PC-3 (cell line): ENCODE data around the gene SPSB1. TPM values are rescaled to one million over a fixed set of nuclear protein-coding genes. Genes with fewer than 3 reads are reported as not detected.

Experiments used
- ATAC-seq: fragments of 200-7000 bp; cut with Tn5 transposase; 2 replicates; pipeline ENCODE4 v1.9.1; 2020; ENCODE audit warnings: mild to moderate bottlenecking, moderate library complexity
- BruUV-seq: library from RNA; stranded (reverse); fragments of 400-500 nt; replicated peaks from 2 replicates; lab custom pipeline; 2021; lab: Mats Ljungman, UMichigan
- CTCF ChIA-PET: fragments of 300-600 bp; sonication (Branson Sonifier 250); formaldehyde crosslinking; loops from one replicate; lab custom pipeline; 2022; ENCODE audit warnings: antibody characterized with exemption; lab: Charles Lee
- POLR2A ChIA-PET: fragments of 300-600 bp; sonication (Branson Sonifier 250); formaldehyde crosslinking; loops from one replicate; lab custom pipeline; 2022; ENCODE audit warnings: antibody characterized with exemption; ENCODE audit not compliant: unreplicated experiment; lab: Charles Lee
- DNase-seq: peaks from one replicate; pipeline ENCODE4 v3.0.0-alpha.2; 2015
- H2AFZ ChIP-seq: fragments of 300-600 bp; sonication (generic); 2 replicates; pipeline ENCODE4 v1.6.0; 2016; ENCODE audit warnings: antibody characterized with exemption, low read length
- H3F3A ChIP-seq: fragments of 300-600 bp; sonication (generic); one replicate; pipeline ENCODE4 v1.6.0; 2017; ENCODE audit warnings: antibody characterized with exemption, low read length, control low read depth, mild to moderate bottlenecking; ENCODE audit not compliant: unreplicated experiment
- H3K27ac ChIP-seq: fragments of 300-600 bp; sonication (generic); 2 replicates; pipeline ENCODE4 v1.5.1; 2016; ENCODE audit warnings: mild to moderate bottlenecking, low read length
- H3K27me3 ChIP-seq: fragments of 300-600 bp; sonication (generic); 2 replicates; pipeline ENCODE4 v1.6.1; 2016; ENCODE audit warnings: low read length, mixed read lengths
- H3K36me3 ChIP-seq: fragments of 300-600 bp; sonication (generic); 2 replicates; pipeline ENCODE4 v1.6.1; 2016; ENCODE audit warnings: low read depth, mixed run types, low read length, mixed read lengths
- H3K4me1 ChIP-seq: fragments of 300-600 bp; sonication (generic); 2 replicates; pipeline ENCODE4 v1.5.1; 2016; ENCODE audit warnings: low read length; ENCODE audit not compliant: insufficient read depth
- H3K4me2 ChIP-seq: fragments of 300-600 bp; sonication (generic); 2 replicates; pipeline ENCODE4 v1.6.0; 2016; ENCODE audit warnings: low read length
- H3K4me3 ChIP-seq: fragments of 300-600 bp; sonication (generic); 2 replicates; pipeline ENCODE4 v1.5.1; 2016; ENCODE audit warnings: mild to moderate bottlenecking, low read length, mixed read lengths
- H3K79me2 ChIP-seq: fragments of 300-600 bp; sonication (generic); 2 replicates; pipeline ENCODE4 v1.6.1; 2017; ENCODE audit warnings: low read length, mixed read lengths
- H3K9ac ChIP-seq: fragments of 300-600 bp; sonication (generic); 2 replicates; pipeline ENCODE4 v1.6.0; 2016; ENCODE audit warnings: mild to moderate bottlenecking, low read length
- H3K9me2 ChIP-seq: fragments of 300-600 bp; sonication (generic); replicated peaks from 2 replicates; pipeline ENCODE4 v1.6.1; 2016; ENCODE audit warnings: mixed run types, low read length, mixed read lengths
- H3K9me3 ChIP-seq: fragments of 300-600 bp; sonication (generic); 2 replicates; pipeline ENCODE4 v1.6.1; 2016; ENCODE audit warnings: low read length, mixed read lengths
- H4K20me1 ChIP-seq: fragments of 300-600 bp; sonication (generic); 2 replicates; pipeline ENCODE4 v1.6.1; 2016; ENCODE audit warnings: low read length, mixed read lengths
- EZH2 ChIP-seq: fragments of 300-600 bp; sonication (generic); IDR thresholded peaks from one replicate; pipeline ENCODE4 v1.6.1; 2017; ENCODE audit warnings: antibody characterized with exemption, mild to moderate bottlenecking, low read length; ENCODE audit not compliant: unreplicated experiment
- EZH2phosphoT487 ChIP-seq: fragments of 300-600 bp; sonication (generic); IDR thresholded peaks from 2 replicates; pipeline ENCODE4 v1.6.1; 2018; ENCODE audit warnings: mild to moderate bottlenecking, antibody characterized with exemption, low read length, borderline replicate concordance
- intact Hi-C: fragments of 100-400 bp; cut with micrococcal nuclease; formaldehyde crosslinking; loops from 2 replicates; pipeline ENCODE4 v1.9.0; 2023
- total RNA-seq: library from RNA; depleted of rRNA; stranded (reverse); fragments of >200 nt; gene quantifications from 2 replicates; pipeline ENCODE4 v1.2.3, GENCODE V29; 2014
- TF ChIP-seq, protein P1 (sequence below): fragments of 300-600 bp; sonication (generic); conservative IDR thresholded peaks from 2 replicates; pipeline ENCODE4 v1.5.1; 2017; ENCODE audit warnings: antibody characterized with exemption, low read depth, mild to moderate bottlenecking, low read length

Gene SPSB1
- total RNA-seq, 1 experiment from 2014 or later = 18.1 TPM

DNA sequence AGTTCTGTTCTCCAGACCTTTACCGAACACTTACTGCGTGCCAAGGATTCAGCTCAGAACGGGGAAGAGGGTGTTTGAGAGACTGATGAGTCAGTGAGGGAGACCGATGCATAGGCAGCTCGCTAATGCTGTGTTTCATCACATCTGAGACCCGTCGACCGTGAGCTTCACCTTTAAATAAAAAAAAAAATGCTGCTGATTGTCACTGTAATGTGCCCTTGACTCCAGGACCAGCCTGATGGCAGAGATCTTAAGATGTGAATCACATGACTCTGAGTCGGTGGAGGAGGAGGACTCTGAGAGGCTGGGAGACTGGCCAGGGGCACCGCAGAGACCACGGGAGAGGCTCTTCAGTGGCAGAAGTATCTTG lies 28.8 kb downstream of the SPSB1 start:
- Histone ChIP-seq H3K4me2 (no peak overlapping the region), H3K9me3 (no peaks in the 10 kb centered on the region), H2AFZ (no peak overlapping the region), H3K79me2 (peaks cover 97% of the 10 kb centered on the region), H3K4me1 (no peaks in the 10 kb centered on the region), H3F3A (no peaks in the 10 kb centered on the region), H3K36me3 (no peaks in the 10 kb centered on the region), H3K9me2 (no peaks in the 10 kb centered on the region), H3K4me3 (no peak overlapping the region), H3K27me3 (no peaks in the 10 kb centered on the region), H3K27ac (no peak overlapping the region), H4K20me1 (peaks cover 27% of the 10 kb centered on the region), H3K9ac (no peak overlapping the region)
- TF ChIP-seq EZH2phosphoT487 (no peak), EZH2 (no peak)
- TF ChIP-seq, protein P1, sequence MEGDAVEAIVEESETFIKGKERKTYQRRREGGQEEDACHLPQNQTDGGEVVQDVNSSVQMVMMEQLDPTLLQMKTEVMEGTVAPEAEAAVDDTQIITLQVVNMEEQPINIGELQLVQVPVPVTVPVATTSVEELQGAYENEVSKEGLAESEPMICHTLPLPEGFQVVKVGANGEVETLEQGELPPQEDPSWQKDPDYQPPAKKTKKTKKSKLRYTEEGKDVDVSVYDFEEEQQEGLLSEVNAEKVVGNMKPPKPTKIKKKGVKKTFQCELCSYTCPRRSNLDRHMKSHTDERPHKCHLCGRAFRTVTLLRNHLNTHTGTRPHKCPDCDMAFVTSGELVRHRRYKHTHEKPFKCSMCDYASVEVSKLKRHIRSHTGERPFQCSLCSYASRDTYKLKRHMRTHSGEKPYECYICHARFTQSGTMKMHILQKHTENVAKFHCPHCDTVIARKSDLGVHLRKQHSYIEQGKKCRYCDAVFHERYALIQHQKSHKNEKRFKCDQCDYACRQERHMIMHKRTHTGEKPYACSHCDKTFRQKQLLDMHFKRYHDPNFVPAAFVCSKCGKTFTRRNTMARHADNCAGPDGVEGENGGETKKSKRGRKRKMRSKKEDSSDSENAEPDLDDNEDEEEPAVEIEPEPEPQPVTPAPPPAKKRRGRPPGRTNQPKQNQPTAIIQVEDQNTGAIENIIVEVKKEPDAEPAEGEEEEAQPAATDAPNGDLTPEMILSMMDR = no peak
- CTCF ChIA-PET = no interaction called here
- intact Hi-C loops = no loop called here
- POLR2A ChIA-PET = interaction anchor here (0.6 kb wide), 1 partner anchor 373 kb away, joined by 3 read pairs; no protein-coding TSS in a partner anchor
- no peak for ATAC-seq
- DNase-seq = no peak
- no TSS peak for BruUV-seq

DNA sequence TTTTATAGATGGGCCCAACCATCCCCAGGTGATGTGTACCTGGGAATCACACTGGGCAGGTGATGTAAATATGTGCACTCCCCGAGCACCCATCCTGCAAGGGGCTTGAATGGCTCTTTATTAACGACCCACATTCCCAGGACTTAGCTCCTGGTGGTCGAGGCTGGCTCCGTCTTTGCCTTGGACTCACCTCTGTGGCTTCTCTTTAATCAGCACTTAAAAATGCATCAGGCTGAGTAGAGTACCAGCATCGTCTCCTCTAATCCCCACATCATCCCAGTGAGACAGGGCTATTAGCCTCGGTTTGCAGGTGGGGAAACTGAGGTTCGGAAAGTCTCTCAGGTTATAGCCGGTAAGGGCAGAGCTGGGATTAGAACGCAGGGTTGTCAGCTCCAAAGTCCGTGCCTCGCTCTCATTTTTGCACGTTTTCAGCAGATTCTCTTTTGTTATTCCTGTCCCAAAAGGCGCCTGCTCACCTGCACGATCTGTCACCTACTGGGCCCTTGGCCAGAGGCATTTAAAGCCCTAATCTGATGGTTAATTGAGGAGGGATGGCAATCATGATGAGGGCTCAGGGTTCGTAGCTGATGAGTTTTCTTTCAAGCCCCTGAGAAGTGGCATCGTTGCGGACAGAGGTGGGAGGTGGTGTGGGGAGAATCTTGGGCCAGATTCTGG lies 29.4 kb downstream of the SPSB1 start:
- H3K27ac ChIP-seq = no peak overlapping the region
- no peaks in the 10 kb centered on the region for H3K9me3 ChIP-seq
- H3K9me2 ChIP-seq = no peaks in the 10 kb centered on the region
- no peak overlapping the region for H3K9ac ChIP-seq
- BruUV-seq = no TSS peak
- peaks cover 97% of the 10 kb centered on the region for H3K79me2 ChIP-seq
- no peak overlapping the region for H3K4me3 ChIP-seq
- TF ChIP-seq EZH2phosphoT487 (no peak), EZH2 (no peak)
- TF ChIP-seq, protein P1 = no peak
- no peak overlapping the region for H3K4me2 ChIP-seq
- H3K36me3 ChIP-seq = no peaks in the 10 kb centered on the region
- H3F3A ChIP-seq = no peaks in the 10 kb centered on the region
- no peaks in the 10 kb centered on the region for H3K4me1 ChIP-seq
- intact Hi-C loops = no loop called here
- no peak for ATAC-seq
- H2AFZ ChIP-seq = no peak overlapping the region
- no peak for DNase-seq
- ChIA-PET CTCF (no interaction called here), POLR2A (no interaction called here)
- H3K27me3 ChIP-seq = no peaks in the 10 kb centered on the region
- peaks cover 21% of the 10 kb centered on the region for H4K20me1 ChIP-seq

DNA sequence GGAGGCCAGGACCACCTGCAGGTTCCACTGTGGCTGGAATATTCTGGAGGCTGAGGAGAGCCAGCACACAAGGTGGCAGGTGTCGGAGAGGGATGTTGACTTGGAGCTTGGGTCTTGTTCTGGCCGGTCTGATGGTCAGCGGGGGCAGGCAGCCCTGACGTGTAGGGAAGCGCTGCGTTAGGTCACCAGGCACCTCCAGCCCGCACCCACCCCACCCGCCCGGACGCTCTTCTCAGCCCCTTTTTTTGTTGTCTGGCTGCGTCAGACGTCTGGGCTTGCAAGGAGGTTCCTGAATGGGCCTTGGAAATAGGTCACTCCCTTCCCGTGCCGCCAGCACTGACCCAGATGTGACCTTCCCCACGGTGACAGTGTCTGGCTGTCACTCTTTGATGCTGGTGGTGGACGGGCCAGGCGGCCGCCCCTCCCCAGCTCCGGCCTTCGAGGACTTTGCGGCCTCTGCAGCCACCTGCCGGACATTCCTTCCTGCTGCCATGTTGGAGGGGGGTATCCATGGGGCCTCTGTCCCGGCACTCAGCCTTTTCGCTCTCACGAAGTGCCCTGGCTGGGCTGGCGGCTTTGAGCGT lies 30.1 kb downstream of the SPSB1 start:
- DNase-seq = no peak
- no TSS peak for BruUV-seq

More for the DNA sequence above, 30.1 kb downstream of the SPSB1 start:
- Histone ChIP-seq H3K9me2 (no peaks in the 10 kb centered on the region), H2AFZ (no peak overlapping the region), H3K4me2 (no peak overlapping the region), H4K20me1 (peaks cover 20% of the 10 kb centered on the region), H3K4me3 (no peak overlapping the region), H3K9ac (no peak overlapping the region), H3F3A (no peaks in the 10 kb centered on the region), H3K27ac (no peak overlapping the region), H3K4me1 (no peaks in the 10 kb centered on the region), H3K36me3 (no peaks in the 10 kb centered on the region), H3K27me3 (no peaks in the 10 kb centered on the region), H3K9me3 (no peaks in the 10 kb centered on the region), H3K79me2 (peaks cover 97% of the 10 kb centered on the region)
- intact Hi-C loops = no loop called here
- TF ChIP-seq, protein P1 = no peak
- TF ChIP-seq EZH2phosphoT487 = no peak
- TF ChIP-seq EZH2 = no peak
- ChIA-PET POLR2A (no interaction called here), CTCF (no interaction called here)
- no peak for ATAC-seq
